Measurements from ENCODE around the gene SYTL2. TPM values are rescaled to one million over a fixed set of nuclear protein-coding genes. Genes with fewer than 3 reads are reported as not detected.
"Not testable (repeated sequence)": the region's sequence is repeated elsewhere in the genome, so short reads cannot be mapped to it uniquely, and the experiment has no call there.

SYTL2 gene
- total RNA-seq, 1 experiment from 2014 or later: 0.75 TPM

DNA sequence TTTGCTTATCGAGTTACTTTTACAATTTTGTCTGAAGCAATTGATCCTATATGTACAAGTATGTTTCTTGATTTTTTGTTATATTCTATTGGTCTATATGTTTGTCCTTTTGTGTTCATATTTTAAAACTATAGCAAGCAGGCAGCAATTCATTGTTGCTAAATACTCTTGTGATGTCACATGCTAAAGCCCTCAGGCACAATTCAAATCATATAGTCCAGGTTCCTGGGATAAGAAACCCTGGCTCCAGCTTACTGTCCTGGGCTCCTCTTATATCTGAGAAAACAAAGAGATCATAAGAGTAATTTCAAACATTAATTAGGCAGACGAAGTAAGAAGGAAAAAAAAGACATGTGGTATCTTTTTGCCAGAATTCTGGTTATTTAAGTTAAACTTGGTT lies 37.6 kb upstream of the SYTL2 start:
- DNase-seq: no peak

GRCh38 chr11:85848006-85848405 lies 37.1 kb upstream of the SYTL2 start:
- H3K27ac ChIP-seq (ENCODE audit: low read length): no peak overlapping the region
- no peaks in the 10 kb centered on the region for H3K36me3 ChIP-seq (ENCODE audit: insufficient read depth, low read length)
- no peak overlapping the region for H3K4me3 ChIP-seq (ENCODE audit: low read length)
- DNase-seq: no peak
- H3K9ac ChIP-seq (ENCODE audit: low read length): no peak overlapping the region
- H3K9me2 ChIP-seq (replicated peaks; ENCODE audit: insufficient read depth, low read length): no peaks in the 10 kb centered on the region
- no peak overlapping the region for H2AFZ ChIP-seq (ENCODE audit: low read length)
- H4K20me1 ChIP-seq (ENCODE audit: insufficient read depth, low read depth, low read length): no peaks in the 10 kb centered on the region
- H3K27me3 ChIP-seq (ENCODE audit: low read length): no peaks in the 10 kb centered on the region
- H3K4me2 ChIP-seq (ENCODE audit: low read depth, low read length, poor library complexity, severe bottlenecking): no peak overlapping the region
- no peaks in the 10 kb centered on the region for H3K9me3 ChIP-seq (ENCODE audit: low read length)
- no peaks in the 10 kb centered on the region for H3K4me1 ChIP-seq (ENCODE audit: low read length)
- no peaks in the 10 kb centered on the region for H3K79me2 ChIP-seq (ENCODE audit: low read length)

More for the DNA sequence above, 37.6 kb upstream of the SYTL2 start:
- H3K36me3 ChIP-seq (ENCODE audit: insufficient read depth, low read length): no peaks in the 10 kb centered on the region
- no peaks in the 10 kb centered on the region for H3K4me1 ChIP-seq (ENCODE audit: low read length)
- H3K9me2 ChIP-seq (replicated peaks; ENCODE audit: insufficient read depth, low read length): no peaks in the 10 kb centered on the region
- no peak overlapping the region for H2AFZ ChIP-seq (ENCODE audit: low read length)
- H3K4me2 ChIP-seq (ENCODE audit: low read depth, low read length, poor library complexity, severe bottlenecking): no peak overlapping the region
- no peaks in the 10 kb centered on the region for H3K9me3 ChIP-seq (ENCODE audit: low read length)
- H3K79me2 ChIP-seq (ENCODE audit: low read length): no peaks in the 10 kb centered on the region
- H3K4me3 ChIP-seq (ENCODE audit: low read length): no peak overlapping the region
- no peaks in the 10 kb centered on the region for H3K27me3 ChIP-seq (ENCODE audit: low read length)
- H3K9ac ChIP-seq (ENCODE audit: low read length): no peak overlapping the region
- no peaks in the 10 kb centered on the region for H4K20me1 ChIP-seq (ENCODE audit: insufficient read depth, low read depth, low read length)
- H3K27ac ChIP-seq (ENCODE audit: low read length): no peak overlapping the region

DNA sequence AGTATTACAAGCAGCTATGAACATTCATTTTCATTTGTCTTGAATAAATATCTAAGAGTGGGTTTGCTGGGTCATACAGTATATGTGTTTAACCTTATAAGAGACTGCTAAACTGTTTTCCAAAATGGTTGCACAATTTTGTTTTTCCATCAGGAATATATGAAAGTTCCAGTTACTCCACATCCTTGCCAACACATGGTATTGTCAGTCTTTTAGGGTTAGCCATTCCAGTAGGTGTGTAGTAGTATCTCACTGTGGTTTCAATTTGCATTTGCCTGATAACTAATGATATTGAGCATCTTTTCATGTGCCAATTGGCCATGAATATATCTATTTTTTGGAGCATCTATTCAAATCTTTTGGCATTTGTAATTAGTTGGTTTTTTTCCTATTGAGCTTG lies 36.5 kb upstream of the SYTL2 start:
- Histone ChIP-seq H3K79me2 (ENCODE audit: low read length) (no peaks in the 10 kb centered on the region), H3K4me3 (ENCODE audit: low read length) (no peak overlapping the region), H3K9me3 (ENCODE audit: low read length) (no peaks in the 10 kb centered on the region), H3K9me2 (replicated peaks; ENCODE audit: insufficient read depth, low read length) (no peaks in the 10 kb centered on the region), H3K27ac (ENCODE audit: low read length) (no peak overlapping the region), H3K4me1 (ENCODE audit: low read length) (no peaks in the 10 kb centered on the region), H3K27me3 (ENCODE audit: low read length) (no peaks in the 10 kb centered on the region), H4K20me1 (ENCODE audit: insufficient read depth, low read depth, low read length) (no peaks in the 10 kb centered on the region), H3K4me2 (ENCODE audit: low read depth, low read length, poor library complexity, severe bottlenecking) (no peak overlapping the region), H3K9ac (ENCODE audit: low read length) (no peak overlapping the region), H3K36me3 (ENCODE audit: insufficient read depth, low read length) (no peaks in the 10 kb centered on the region), H2AFZ (ENCODE audit: low read length) (no peak overlapping the region)
- DNase-seq: no peak

GRCh38 chr11:85845124-85845631 lies 34.2 kb upstream of the SYTL2 start:
- Histone ChIP-seq H4K20me1 (ENCODE audit: insufficient read depth, low read depth, low read length) (no peaks in the 10 kb centered on the region), H3K9me3 (ENCODE audit: low read length) (no peaks in the 10 kb centered on the region), H2AFZ (ENCODE audit: low read length) (no peak overlapping the region), H3K4me1 (ENCODE audit: low read length) (no peaks in the 10 kb centered on the region), H3K27ac (ENCODE audit: low read length) (no peak overlapping the region), H3K9ac (ENCODE audit: low read length) (no peak overlapping the region), H3K9me2 (replicated peaks; ENCODE audit: insufficient read depth, low read length) (no peaks in the 10 kb centered on the region), H3K4me3 (ENCODE audit: low read length) (no peak overlapping the region), H3K27me3 (ENCODE audit: low read length) (no peaks in the 10 kb centered on the region), H3K79me2 (ENCODE audit: low read length) (no peaks in the 10 kb centered on the region), H3K4me2 (ENCODE audit: low read depth, low read length, poor library complexity, severe bottlenecking) (no peak overlapping the region), H3K36me3 (ENCODE audit: insufficient read depth, low read length) (no peaks in the 10 kb centered on the region)
- no peak for DNase-seq

GRCh38 chr11:85844439-85845123 lies 33.6 kb upstream of the SYTL2 start:
- no peaks in the 10 kb centered on the region for H3K4me1 ChIP-seq (ENCODE audit: low read length)
- H4K20me1 ChIP-seq (ENCODE audit: insufficient read depth, low read depth, low read length): no peaks in the 10 kb centered on the region
- no peak overlapping the region for H3K9ac ChIP-seq (ENCODE audit: low read length)
- H3K36me3 ChIP-seq (ENCODE audit: insufficient read depth, low read length): no peaks in the 10 kb centered on the region
- no peaks in the 10 kb centered on the region for H3K79me2 ChIP-seq (ENCODE audit: low read length)
- H3K4me3 ChIP-seq (ENCODE audit: low read length): no peak overlapping the region
- no peak overlapping the region for H3K27ac ChIP-seq (ENCODE audit: low read length)
- no peaks in the 10 kb centered on the region for H3K27me3 ChIP-seq (ENCODE audit: low read length)
- no peak overlapping the region for H2AFZ ChIP-seq (ENCODE audit: low read length)
- H3K9me3 ChIP-seq (ENCODE audit: low read length): no peaks in the 10 kb centered on the region
- H3K9me2 ChIP-seq (replicated peaks; ENCODE audit: insufficient read depth, low read length): no peaks in the 10 kb centered on the region
- DNase-seq: no peak
- H3K4me2 ChIP-seq (ENCODE audit: low read depth, low read length, poor library complexity, severe bottlenecking): no peak overlapping the region

- Histone ChIP-seq H3K4me2 (ENCODE audit: low read depth, low read length, poor library complexity, severe bottlenecking) (no peak overlapping the region), H3K27ac (ENCODE audit: low read length) (no peak overlapping the region)
Observed at GRCh38 chr11:85843929-85844328, 33.0 kb upstream of the SYTL2 start.

GRCh38 chr11:85840932-85841331 lies 30.0 kb upstream of the SYTL2 start:
- not testable (repeated sequence) for H3K4me1 ChIP-seq (ENCODE audit: low read length); H3K9me2 ChIP-seq (replicated peaks; ENCODE audit: insufficient read depth, low read length); H3K9ac ChIP-seq (ENCODE audit: low read length); DNase-seq; H3K27me3 ChIP-seq (ENCODE audit: low read length); H2AFZ ChIP-seq (ENCODE audit: low read length); H3K9me3 ChIP-seq (ENCODE audit: low read length); H3K4me2 ChIP-seq (ENCODE audit: low read depth, low read length, poor library complexity, severe bottlenecking); H3K36me3 ChIP-seq (ENCODE audit: insufficient read depth, low read length); H3K27ac ChIP-seq (ENCODE audit: low read length); H4K20me1 ChIP-seq (ENCODE audit: insufficient read depth, low read depth, low read length); H3K4me3 ChIP-seq (ENCODE audit: low read length); H3K79me2 ChIP-seq (ENCODE audit: low read length)

More at GRCh38 chr11:85843929-85844328, 33.0 kb upstream of the SYTL2 start:
- Histone ChIP-seq H2AFZ (ENCODE audit: low read length) (no peak overlapping the region), H3K4me1 (ENCODE audit: low read length) (no peaks in the 10 kb centered on the region), H3K9ac (ENCODE audit: low read length) (no peak overlapping the region), H3K36me3 (ENCODE audit: insufficient read depth, low read length) (no peaks in the 10 kb centered on the region), H3K9me2 (replicated peaks; ENCODE audit: insufficient read depth, low read length) (no peaks in the 10 kb centered on the region), H4K20me1 (ENCODE audit: insufficient read depth, low read depth, low read length) (no peaks in the 10 kb centered on the region), H3K4me3 (ENCODE audit: low read length) (no peak overlapping the region), H3K79me2 (ENCODE audit: low read length) (no peaks in the 10 kb centered on the region), H3K9me3 (ENCODE audit: low read length) (no peaks in the 10 kb centered on the region), H3K27me3 (ENCODE audit: low read length) (no peaks in the 10 kb centered on the region)
- DNase-seq: peak; percentile 60

DNA sequence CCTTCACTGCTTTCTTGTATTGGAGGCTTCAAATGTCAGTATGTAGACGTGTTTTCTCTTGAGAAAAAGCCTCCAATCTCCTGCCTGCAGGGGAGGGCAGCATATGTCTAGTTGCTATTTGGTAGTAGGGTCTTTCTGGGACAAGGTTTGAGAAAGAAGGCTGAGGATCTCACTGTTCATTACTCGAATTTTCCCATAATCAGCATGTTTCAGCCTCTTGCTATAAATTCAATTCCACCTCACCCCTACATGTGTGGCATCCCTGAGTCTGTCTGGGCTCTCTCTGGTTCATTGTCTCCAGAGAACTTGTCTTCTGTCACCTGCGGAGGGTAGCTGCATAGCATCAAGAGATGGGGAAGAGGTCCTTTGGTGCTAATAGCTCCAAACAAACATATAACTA lies 24.8 kb upstream of the SYTL2 start:
- H3K4me3 ChIP-seq (ENCODE audit: low read length): no peak overlapping the region
- H3K9me2 ChIP-seq (replicated peaks; ENCODE audit: insufficient read depth, low read length): no peaks in the 10 kb centered on the region
- H2AFZ ChIP-seq (ENCODE audit: low read length): no peak overlapping the region
- H3K4me1 ChIP-seq (ENCODE audit: low read length): no peaks in the 10 kb centered on the region
- no peak for DNase-seq
- H3K79me2 ChIP-seq (ENCODE audit: low read length): no peaks in the 10 kb centered on the region
- no peaks in the 10 kb centered on the region for H3K9me3 ChIP-seq (ENCODE audit: low read length)
- H3K36me3 ChIP-seq (ENCODE audit: insufficient read depth, low read length): no peaks in the 10 kb centered on the region
- H3K9ac ChIP-seq (ENCODE audit: low read length): no peak overlapping the region
- H4K20me1 ChIP-seq (ENCODE audit: insufficient read depth, low read depth, low read length): no peaks in the 10 kb centered on the region
- H3K27ac ChIP-seq (ENCODE audit: low read length): no peak overlapping the region
- no peak overlapping the region for H3K4me2 ChIP-seq (ENCODE audit: low read depth, low read length, poor library complexity, severe bottlenecking)
- peaks cover 7% of the 10 kb centered on the region; the same call in 1 of the 2 replicates for H3K27me3 ChIP-seq (ENCODE audit: low read length)

Measured in Karpas-422 (cell line).